Activated CD4-positive, alpha-beta T cell treated with anti-CD3 and anti-CD28 coated beads, Interleukin-2, amount 10 ng/mL, durations not matched to agents 7 days and 5 days (primary cell): ENCODE data around the gene AP1G1. TPM values are rescaled to one million over a fixed set of nuclear protein-coding genes. Genes with fewer than 3 reads are reported as not detected.
A peak's percentile ranks its signal among the peaks of the same experiment; 100 is the strongest.

Source experiments
- CTCF ChIA-PET: fragments of 350-600 bp; sonication (Branson Sonifier 250); formaldehyde crosslinking; loops from one replicate; lab custom pipeline; 2021; ENCODE audit warnings: antibody characterized with exemption; lab: Charles Lee
- POLR2A ChIA-PET: fragments of 350-600 bp; sonication (Branson Sonifier 250); formaldehyde crosslinking; loops from one replicate; lab custom pipeline; 2021; ENCODE audit warnings: antibody characterized with exemption; lab: Charles Lee
- DNase-seq: peaks from one replicate; pipeline ENCODE4 v3.0.0-alpha.2; 2020
- H3K27ac Mint-ChIP-seq: one replicate; pipeline ENCODE4 v1.8.0; 2021; ENCODE audit warnings: mild to moderate bottlenecking, moderate library complexity, mixed read lengths
- H3K27me3 Mint-ChIP-seq: one replicate; pipeline ENCODE4 v1.8.0; 2021; ENCODE audit warnings: mixed read lengths
- H3K36me3 Mint-ChIP-seq: one replicate; pipeline ENCODE4 v1.8.0; 2021; ENCODE audit warnings: low read depth, mixed read lengths
- H3K4me1 Mint-ChIP-seq: one replicate; pipeline ENCODE4 v1.8.0; 2021; ENCODE audit warnings: mixed read lengths
- H3K4me3 Mint-ChIP-seq: one replicate; pipeline ENCODE4 v1.8.0; 2021; ENCODE audit warnings: mild to moderate bottlenecking, moderate library complexity, mixed read lengths
- H3K9me3 Mint-ChIP-seq: one replicate; pipeline ENCODE4 v1.8.0; 2021; ENCODE audit warnings: mixed read lengths
- total RNA-seq, 2 experiments: library from RNA; stranded (reverse); gene quantifications; one replicate each; pipeline ENCODE4 v1.2.3, GENCODE V29; 2021

Gene AP1G1
- 10 to 100 TPM; 76.4 to 83.4 TPM for total RNA-seq

- peaks cover 32% of the 10 kb centered on the region for H3K4me1 Mint-ChIP-seq
- H3K36me3 Mint-ChIP-seq, result peaks cover 10% of the 10 kb centered on the region
- H3K27me3 Mint-ChIP-seq, result no peaks in the 10 kb centered on the region
- no peaks in the 10 kb centered on the region for H3K9me3 Mint-ChIP-seq
- ChIA-PET CTCF (interaction anchor here (0.6 to 1.5 kb wide), 5 partner anchors 73 to 1282 kb away, joined by 3 to 4 read pairs (median 3); partner anchors contain the start of gene ZNF821), POLR2A (interaction anchor here (0.7 to 1.0 kb wide), 3 partner anchors 14 to 86 kb away, joined by 3 to 4 read pairs (median 3); partner anchors contain the start of genes IST1 and ZNF821)
- peak within 1 kb of the TSS; percentile 100 for H3K27ac Mint-ChIP-seq
- peak; percentile 95 for DNase-seq
- H3K4me3 Mint-ChIP-seq, result peak within 1 kb of the TSS; percentile 95
Observed at GRCh38 chr16:71808593-71809459, at the start of gene AP1G1. AP1G1 (minus strand) TSS chr16:71808834; CDS start chr16:71789479, 19,355 bp downstream.

DNA sequence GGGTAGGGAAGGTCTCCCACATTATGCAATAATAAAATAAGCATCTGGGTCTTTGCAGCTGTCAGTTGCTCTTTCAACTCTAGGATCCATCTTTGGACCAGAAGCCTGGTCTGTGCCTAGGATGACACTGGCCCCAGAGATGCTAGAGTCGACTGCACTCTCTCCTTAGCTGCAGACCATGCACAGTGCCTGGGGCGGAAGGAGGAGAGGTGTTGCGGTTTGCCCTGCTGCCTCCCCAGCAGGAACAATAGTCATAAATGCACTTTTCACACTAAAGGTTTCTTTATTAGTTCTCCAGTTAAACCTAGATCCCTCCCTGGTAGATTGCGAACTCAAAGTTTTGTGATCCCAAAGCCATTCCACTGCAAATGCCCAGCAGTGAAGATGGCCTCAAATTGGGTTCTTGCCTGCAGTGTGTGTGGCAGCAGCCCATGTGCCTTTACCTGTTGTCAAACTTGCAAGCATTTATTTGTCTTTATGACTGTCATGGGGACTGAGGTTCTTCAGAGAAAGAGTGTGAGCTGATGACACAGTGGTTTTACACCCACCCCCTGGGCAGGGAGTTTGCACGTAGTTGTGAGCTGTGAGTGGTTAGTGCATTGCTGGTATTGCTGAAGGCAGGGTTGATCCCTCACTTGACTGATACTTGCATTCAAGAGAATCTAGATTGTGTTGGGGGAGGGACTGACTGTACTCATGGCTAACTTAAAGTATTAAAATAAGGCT, 47.5 kb upstream of the AP1G1 start:
- POLR2A ChIA-PET, result no interaction called here
- no peaks in the 10 kb centered on the region for H3K9me3 Mint-ChIP-seq
- no peak for DNase-seq

DNA sequence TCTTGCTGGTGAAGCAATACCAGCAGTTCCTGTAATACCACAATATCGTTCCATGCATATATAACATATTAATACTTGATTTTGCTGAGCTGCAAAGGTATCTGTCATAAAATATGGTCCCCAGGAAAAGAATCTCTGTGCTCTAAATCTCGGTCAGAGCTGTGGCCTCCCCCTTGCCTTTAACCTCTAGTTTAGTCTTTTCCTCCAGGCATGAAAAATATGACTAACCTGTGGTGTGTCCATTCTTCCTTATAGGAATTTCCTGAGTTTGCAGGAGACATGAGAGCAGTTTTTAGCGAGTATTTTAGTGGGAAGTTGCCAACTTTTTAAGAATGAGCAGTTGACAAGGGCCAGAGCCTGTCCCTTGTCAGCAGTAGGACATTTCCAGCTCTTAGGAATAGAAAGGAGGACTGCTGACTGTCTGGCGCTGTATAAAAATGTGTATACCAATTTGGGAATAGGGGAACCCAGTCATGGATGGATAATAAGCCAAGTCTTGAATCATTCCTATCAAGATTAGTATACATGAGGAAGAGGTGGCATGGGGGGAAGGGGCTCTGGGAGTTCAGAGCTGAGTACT, 45.8 kb upstream of the AP1G1 start:
- POLR2A ChIA-PET, result no interaction called here
- Mint-ChIP-seq H3K9me3 (no peaks in the 10 kb centered on the region), H3K36me3 (peaks cover 45% of the 10 kb centered on the region), H3K4me1 (peaks cover 47% of the 10 kb centered on the region), H3K27ac (no peak overlapping the region), H3K27me3 (no peaks in the 10 kb centered on the region), H3K4me3 (no peak overlapping the region)
- CTCF ChIA-PET, result interaction anchor here (1.7 to 1.9 kb wide), 3 partner anchors 8 to 24 kb away, joined by 5 to 7 read pairs (median 5); no protein-coding TSS in a partner anchor
- no peak for DNase-seq

More for the DNA sequence above, 47.5 kb upstream of the AP1G1 start:
- Mint-ChIP-seq H3K27me3 (no peaks in the 10 kb centered on the region), H3K27ac (no peak overlapping the region), H3K4me1 (peaks cover 44% of the 10 kb centered on the region), H3K36me3 (peaks cover 38% of the 10 kb centered on the region), H3K4me3 (no peak overlapping the region)
- CTCF ChIA-PET, result interaction anchor here (0.6 to 3.8 kb wide), 5 partner anchors 9 to 26 kb away, joined by 3 to 23 read pairs (median 5); no protein-coding TSS in a partner anchor

DNA sequence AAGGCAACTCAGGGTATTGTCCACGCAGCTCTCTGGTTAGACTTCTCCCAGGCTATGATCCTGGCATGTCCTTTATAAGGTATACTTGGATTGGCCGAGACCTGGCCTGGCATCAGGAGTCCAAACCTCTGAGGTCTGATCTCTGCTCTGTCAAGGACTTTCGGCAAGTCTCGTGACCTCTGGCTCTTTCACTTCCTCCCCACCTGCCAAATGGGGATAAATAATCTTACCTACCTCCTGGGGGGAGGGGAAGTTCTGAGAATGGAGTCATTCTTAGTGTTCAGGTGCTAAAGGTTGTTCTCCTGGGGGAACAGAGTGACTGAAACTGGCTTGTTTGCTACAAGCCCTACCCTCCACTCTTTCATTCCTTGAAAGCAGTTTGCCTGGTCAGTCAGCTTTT, 44.8 kb upstream of the AP1G1 start:
- ChIA-PET CTCF (interaction anchor here (1.1 to 1.7 kb wide), 3 partner anchors 11 to 108 kb away, joined by 3 to 4 read pairs (median 3); no protein-coding TSS in a partner anchor), POLR2A (interaction anchor here (0.6 kb wide), 1 partner anchor 105 kb away, joined by 4 read pairs; no protein-coding TSS in a partner anchor)
- Mint-ChIP-seq H3K36me3 (peaks cover 50% of the 10 kb centered on the region), H3K9me3 (no peaks in the 10 kb centered on the region), H3K27ac (peak overlapping the region; percentile 73), H3K4me3 (no peak overlapping the region), H3K27me3 (no peaks in the 10 kb centered on the region), H3K4me1 (peaks cover 49% of the 10 kb centered on the region)
- DNase-seq, result no peak

DNA sequence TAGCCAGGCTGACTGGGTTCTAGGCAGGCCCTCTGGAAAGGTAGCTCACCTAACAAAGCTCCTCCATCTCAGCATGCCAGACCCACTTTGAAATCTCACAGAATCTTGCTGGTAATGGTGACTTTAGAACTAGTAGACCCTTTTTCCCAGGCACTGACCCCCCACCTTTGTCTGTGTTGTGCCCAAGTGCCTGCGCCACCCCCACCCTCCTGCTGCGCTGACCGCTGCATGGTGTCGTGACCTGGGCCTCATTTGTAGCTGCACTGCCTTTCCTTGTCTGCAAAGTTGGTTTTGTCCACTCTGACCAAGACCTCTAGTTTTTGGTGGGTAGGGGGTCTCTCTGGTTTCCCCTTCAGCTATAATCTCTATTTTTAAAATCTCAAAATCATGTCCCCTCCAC, 43.9 kb upstream of the AP1G1 start:
- H3K27ac Mint-ChIP-seq, result no peak overlapping the region

DNA sequence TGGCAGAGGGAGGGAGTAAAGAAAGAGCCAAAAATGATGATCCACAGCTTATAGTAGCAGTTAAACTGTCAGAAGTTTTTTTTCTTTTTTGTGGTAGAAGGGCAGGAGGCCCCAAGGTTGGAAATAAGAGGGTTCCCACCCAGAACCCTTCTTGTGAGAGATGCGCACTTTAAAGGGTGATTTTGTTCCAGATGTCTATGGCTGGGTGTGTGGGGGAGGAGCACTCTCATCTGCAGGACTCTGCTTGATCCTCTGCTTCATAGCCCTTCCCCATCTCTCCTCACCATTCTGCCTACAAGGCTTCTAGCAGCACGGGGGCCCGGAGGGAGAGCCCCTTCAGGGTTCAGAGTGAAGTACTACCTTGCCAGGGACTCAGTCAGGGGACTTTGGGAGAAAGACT, 43.5 kb upstream of the AP1G1 start:
- CTCF ChIA-PET, result interaction anchor here (1.4 to 1.7 kb wide), 3 partner anchors 12 to 109 kb away, joined by 3 to 4 read pairs (median 3); no protein-coding TSS in a partner anchor
- H3K9me3 Mint-ChIP-seq, result no peaks in the 10 kb centered on the region
- H3K4me1 Mint-ChIP-seq, result peaks cover 62% of the 10 kb centered on the region
- no peaks in the 10 kb centered on the region for H3K27me3 Mint-ChIP-seq
- DNase-seq, result no peak
- no peak overlapping the region for H3K4me3 Mint-ChIP-seq
- peaks cover 52% of the 10 kb centered on the region for H3K36me3 Mint-ChIP-seq
- H3K27ac Mint-ChIP-seq, result no peak overlapping the region
- POLR2A ChIA-PET, result no interaction called here

More for the DNA sequence above, 43.9 kb upstream of the AP1G1 start:
- DNase-seq, result no peak
- no peak overlapping the region for H3K4me3 Mint-ChIP-seq
- peaks cover 58% of the 10 kb centered on the region for H3K4me1 Mint-ChIP-seq
- ChIA-PET POLR2A (no interaction called here), CTCF (interaction anchor here (0.5 to 1.7 kb wide), 4 partner anchors 11 to 1319 kb away, joined by 3 to 4 read pairs (median 3); no protein-coding TSS in a partner anchor)
- peaks cover 54% of the 10 kb centered on the region for H3K36me3 Mint-ChIP-seq
- H3K27me3 Mint-ChIP-seq, result no peaks in the 10 kb centered on the region
- H3K9me3 Mint-ChIP-seq, result no peaks in the 10 kb centered on the region

DNA sequence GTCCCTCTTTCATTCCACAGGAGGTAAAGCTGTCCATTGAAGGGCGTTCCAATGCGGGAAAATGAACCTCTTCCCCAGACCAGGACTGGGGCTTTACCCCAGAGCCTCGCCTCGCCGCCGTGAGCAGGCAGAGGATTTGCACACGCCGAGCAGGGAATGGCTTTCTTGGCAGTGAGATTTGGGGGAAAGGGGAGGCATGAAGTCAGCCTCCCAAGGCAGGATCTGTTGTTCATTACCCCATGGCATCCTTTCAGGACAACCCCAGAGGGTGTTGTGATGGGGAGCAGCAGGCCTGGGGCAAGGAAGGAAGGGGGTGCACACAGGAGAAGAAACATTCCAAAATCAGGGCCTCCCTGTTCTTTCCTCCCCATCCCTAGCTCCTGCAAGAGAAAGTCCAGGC, 43.1 kb upstream of the AP1G1 start:
- ChIA-PET CTCF (interaction anchor here (1.4 to 1.7 kb wide), 3 partner anchors 12 to 110 kb away, joined by 3 to 4 read pairs (median 3); no protein-coding TSS in a partner anchor), POLR2A (no interaction called here)
- Mint-ChIP-seq H3K4me1 (peaks cover 66% of the 10 kb centered on the region), H3K4me3 (no peak overlapping the region), H3K36me3 (peaks cover 52% of the 10 kb centered on the region), H3K27me3 (no peaks in the 10 kb centered on the region), H3K27ac (no peak overlapping the region), H3K9me3 (no peaks in the 10 kb centered on the region)
- no peak for DNase-seq

- H3K9me3 Mint-ChIP-seq, result no peaks in the 10 kb centered on the region
- no peaks in the 10 kb centered on the region for H3K27me3 Mint-ChIP-seq
- ChIA-PET POLR2A (no interaction called here), CTCF (no interaction called here)
- peaks cover 56% of the 10 kb centered on the region for H3K4me1 Mint-ChIP-seq
- DNase-seq, result no peak
- no peak overlapping the region for H3K4me3 Mint-ChIP-seq
- no peak overlapping the region for H3K27ac Mint-ChIP-seq
- peaks cover 37% of the 10 kb centered on the region for H3K36me3 Mint-ChIP-seq
Observed at GRCh38 chr16:71848622-71849021, 40.0 kb upstream of the AP1G1 start.

- peak overlapping the region; percentile 99 for H3K27ac Mint-ChIP-seq
- H3K27me3 Mint-ChIP-seq, result no peaks in the 10 kb centered on the region
- ChIA-PET POLR2A (no interaction called here), CTCF (interaction anchor here (1.1 to 1.7 kb wide), 3 partner anchors 8 to 37 kb away, joined by 4 to 5 read pairs (median 5); partner anchors contain the start of gene ZNF821)
- peaks cover 31% of the 10 kb centered on the region for H3K36me3 Mint-ChIP-seq
- no peaks in the 10 kb centered on the region for H3K9me3 Mint-ChIP-seq
- H3K4me1 Mint-ChIP-seq, result peaks cover 53% of the 10 kb centered on the region
- H3K4me3 Mint-ChIP-seq, result peak overlapping the region; percentile 91
- DNase-seq, result no peak
Observed at GRCh38 chr16:71847096-71847495, 38.5 kb upstream of the AP1G1 start.

DNA sequence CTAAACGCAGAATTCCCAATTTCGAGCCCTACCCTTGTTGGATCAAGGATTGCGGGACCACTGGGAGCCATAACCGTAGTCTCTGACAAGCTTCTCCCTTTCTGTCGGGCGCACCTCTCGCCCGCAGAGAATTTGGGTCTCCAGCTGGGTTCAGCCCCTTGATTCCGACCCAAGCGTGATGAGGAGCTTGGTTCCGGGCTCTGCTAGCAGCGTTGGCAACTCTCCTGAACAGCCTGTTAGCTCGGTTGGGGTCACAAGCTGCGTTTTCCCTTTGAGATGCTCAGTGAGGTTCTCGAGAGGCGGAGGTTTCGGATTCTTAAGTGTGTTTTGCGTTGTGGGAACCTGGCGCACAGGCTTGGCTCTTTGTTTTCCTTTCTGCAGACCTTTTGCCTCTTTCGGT, 37.8 kb upstream of the AP1G1 start:
- Mint-ChIP-seq H3K36me3 (peaks cover 27% of the 10 kb centered on the region), H3K4me1 (peaks cover 53% of the 10 kb centered on the region), H3K27me3 (no peaks in the 10 kb centered on the region), H3K27ac (peak overlapping the region; percentile 99), H3K4me3 (peak overlapping the region; percentile 91), H3K9me3 (no peaks in the 10 kb centered on the region)
- ChIA-PET CTCF (interaction anchor here (1.1 to 1.7 kb wide), 3 partner anchors 9 to 38 kb away, joined by 4 to 5 read pairs (median 5); partner anchors contain the start of gene ZNF821), POLR2A (no interaction called here)
- peak; percentile 44 for DNase-seq

DNA sequence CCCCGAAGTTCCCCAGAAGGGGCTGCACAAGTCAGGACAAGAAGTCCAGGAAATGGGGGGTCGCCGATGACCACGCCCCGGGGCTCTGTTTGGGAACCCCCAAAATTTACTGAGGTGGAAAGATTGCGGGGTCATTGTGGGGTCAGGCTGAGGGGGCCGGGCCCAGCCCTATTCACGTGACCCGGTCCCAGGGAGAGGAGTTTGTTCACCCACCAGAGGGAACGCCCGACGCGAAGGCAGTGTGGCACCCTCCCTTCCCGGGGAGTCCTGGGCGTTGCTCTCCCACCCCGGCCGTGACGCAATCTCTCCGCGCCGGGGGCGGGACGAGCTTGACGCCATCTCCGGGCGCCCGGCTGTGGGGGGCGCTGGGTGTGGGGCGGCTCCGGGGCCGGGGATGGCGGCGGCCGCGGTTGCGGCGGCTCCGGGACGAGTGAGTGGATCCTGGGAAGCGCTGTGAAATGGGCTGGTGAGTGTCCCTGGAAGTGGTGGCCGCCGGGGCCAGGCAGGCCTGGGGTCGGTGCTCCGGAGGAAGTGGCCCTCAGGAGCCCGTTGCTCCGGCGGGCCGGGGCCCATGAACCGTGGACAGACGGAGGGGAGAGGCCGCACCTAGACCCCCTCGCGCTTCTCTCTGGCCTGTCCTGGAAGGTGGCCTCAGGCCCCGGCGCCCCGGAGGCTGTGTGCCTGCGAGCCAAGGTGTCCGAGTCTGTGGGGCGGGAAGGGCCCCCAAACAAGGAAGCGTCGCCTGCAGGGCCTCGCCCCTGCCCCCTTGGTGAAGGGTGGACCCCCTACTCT, 37.2 kb upstream of the AP1G1 start, which contains the start of gene ATXN1L:
Gene ATXN1L (plus strand): TSS at position 338 of the 792 bp plus-strand sequence. CDS start 3,765 bp downstream, outside the sequence.
- Mint-ChIP-seq H3K4me1 (peaks cover 53% of the 10 kb centered on the region), H3K4me3 (peak within 1 kb of the TSS; percentile 91), H3K27me3 (no peaks in the 10 kb centered on the region), H3K36me3 (peaks cover 25% of the 10 kb centered on the region), H3K27ac (peak within 1 kb of the TSS; percentile 99), H3K9me3 (no peaks in the 10 kb centered on the region)
- ChIA-PET POLR2A (no interaction called here), CTCF (interaction anchor here (1.1 to 1.7 kb wide), 4 partner anchors 10 to 38 kb away, joined by 4 to 5 read pairs (median 5); partner anchors contain the start of gene ZNF821)
- DNase-seq, result peak; percentile 93
